CD4-positive, alpha-beta T cell (primary cell): ENCODE data around the gene CBFA2T3. TPM values are rescaled to one million over a fixed set of nuclear protein-coding genes. Genes with fewer than 3 reads are reported as not detected.

Experiments
- ATAC-seq: fragments of 200-7000 bp; cut with Tn5 transposase; one replicate; pipeline ENCODE4 v1.10.0; 2022; ENCODE audit warnings: mild to moderate bottlenecking; ENCODE audit not compliant: poor library complexity
- CTCF ChIA-PET: fragments of 350-600 bp; sonication (Branson Sonifier 250); formaldehyde crosslinking; loops from one replicate; lab custom pipeline; 2021; ENCODE audit warnings: antibody characterized with exemption, inconsistent platforms; lab: Charles Lee
- POLR2A ChIA-PET: fragments of 350-600 bp; sonication (Branson Sonifier 250); formaldehyde crosslinking; loops from one replicate; lab custom pipeline; 2021; ENCODE audit warnings: antibody characterized with exemption, inconsistent platforms; lab: Charles Lee
- DNase-seq, 14 experiments: peaks; one replicate each; pipeline ENCODE4 v3.0.0-alpha.2; 2013 to 2020; ENCODE audit warnings: mixed read lengths in 2 of 14
- H3K27ac ChIP-seq, 2 donors: one replicate each; pipeline versions ENCODE4 v1.5.1 to v1.7.0; 2013; ENCODE audit warnings: low read length in 2 of 2, low read depth in 1 of 2, mild to moderate bottlenecking in 1 of 2
- H3K27me3 ChIP-seq, 2 experiments: 1 replicate in 1 of 2; 2 replicates in 1 of 2; pipeline versions ENCODE4 v1.6.1 to v1.7.0; 2013; ENCODE audit warnings: low read length in 2 of 2, control low read depth in 1 of 2, mild to moderate bottlenecking in 1 of 2, moderate library complexity in 1 of 2; ENCODE audit not compliant: insufficient read depth in 2 of 2, control insufficient read depth in 1 of 2
- H3K36me3 ChIP-seq: one replicate; pipeline ENCODE4 v1.6.1; 2013; ENCODE audit warnings: low read length, control low read depth; ENCODE audit not compliant: insufficient read depth
- H3K4me1 ChIP-seq: one replicate; pipeline ENCODE4 v1.6.1; 2013; ENCODE audit warnings: low read length, control low read depth; ENCODE audit not compliant: insufficient read depth
- H3K4me3 ChIP-seq: one replicate; pipeline ENCODE4 v1.5.1; 2013; ENCODE audit warnings: mild to moderate bottlenecking, low read length, moderate library complexity
- H3K9me3 ChIP-seq, 2 experiments: 1 replicate in 1 of 2; 2 replicates in 1 of 2; pipeline versions ENCODE4 v1.6.1 to v1.7.0; 2013; ENCODE audit warnings: low read length in 2 of 2, mild to moderate bottlenecking in 2 of 2, control low read depth in 1 of 2, moderate library complexity in 1 of 2; ENCODE audit not compliant: control insufficient read depth in 1 of 2, insufficient read depth in 1 of 2
- H3K27ac Mint-ChIP-seq: one replicate; pipeline ENCODE4 v1.8.0; 2020; ENCODE audit warnings: mixed read lengths
- H3K27me3 Mint-ChIP-seq: one replicate; pipeline ENCODE4 v1.8.0; 2021; ENCODE audit warnings: mixed read lengths
- H3K36me3 Mint-ChIP-seq: one replicate; pipeline ENCODE4 v1.8.0; 2021; ENCODE audit warnings: low read depth, mixed read lengths
- H3K4me1 Mint-ChIP-seq: one replicate; pipeline ENCODE4 v1.8.0; 2021; ENCODE audit warnings: low read depth, mixed read lengths
- H3K4me3 Mint-ChIP-seq: one replicate; pipeline ENCODE4 v1.8.0; 2020; ENCODE audit warnings: mild to moderate bottlenecking, mixed read lengths
- H3K9me3 Mint-ChIP-seq: one replicate; pipeline ENCODE4 v1.8.0; 2020; ENCODE audit warnings: mixed read lengths
- intact Hi-C, 2 experiments: fragments of 100-400 bp; cut with DNase I in 1 of 2; cut with micrococcal nuclease in 1 of 2; formaldehyde crosslinking; loops; one replicate each; pipeline versions ENCODE4 v1.15.1 to v1.9.0; 2023 to 2025; cut with DNase I, micrococcal nuclease
- total RNA-seq, 174 experiments: library from RNA in 2 of 174; stranded (reverse) in 2 of 174; gene quantifications; one replicate each; pipeline ENCODE4 v1.2.3 and lab custom pipeline; 2021 to 2026
- TF ChIP-seq, protein P1 (sequence below): fragments of 200-600 bp; IDR thresholded peaks from one replicate; pipeline ENCODE4 v1.8.0; 2022; ENCODE audit warnings: antibody characterized with exemption, mild to moderate bottlenecking

CBFA2T3 gene
- total RNA-seq, 2 experiments from 2014 or later, result 0.80 to 1.6 TPM

DNA sequence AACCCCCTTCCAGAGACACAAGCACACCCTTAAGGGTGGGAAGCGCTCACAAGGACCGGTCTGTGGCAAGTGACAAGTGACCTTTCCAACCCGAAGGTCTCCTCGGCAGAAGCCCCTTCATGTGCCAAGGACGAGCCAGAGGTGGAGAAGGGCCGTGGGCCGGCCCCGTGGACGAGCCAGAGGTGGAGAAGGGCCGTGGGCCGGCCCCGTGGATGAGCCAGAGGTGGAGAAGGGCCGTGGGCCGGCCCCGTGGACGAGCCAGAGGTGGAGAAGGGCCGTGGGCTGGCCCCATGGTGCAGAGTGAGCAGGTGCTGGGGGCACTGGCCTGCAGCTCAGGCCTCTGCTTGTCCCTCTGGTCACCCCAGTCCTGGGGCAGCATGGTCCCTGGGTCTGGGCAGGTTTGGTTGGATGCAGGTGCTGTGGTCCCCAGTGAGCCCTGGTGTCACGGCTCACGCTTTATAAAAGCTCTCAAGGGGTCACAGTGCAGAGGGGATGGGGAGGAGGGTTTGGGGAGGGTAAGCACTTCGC lies 45.6 kb downstream of the CBFA2T3 start:
- Histone ChIP-seq H3K27me3 (peaks cover 10 to 13% of the 10 kb centered on the region in 2 experiments), H3K27ac (no peak overlapping the region), H3K9me3 (peaks cover 0 to 18% of the 10 kb centered on the region in 2 experiments), H3K36me3 (no peaks in the 10 kb centered on the region), H3K4me1 (peaks cover 9% of the 10 kb centered on the region), H3K4me3 (no peak overlapping the region)
- TF ChIP-seq, protein P1, sequence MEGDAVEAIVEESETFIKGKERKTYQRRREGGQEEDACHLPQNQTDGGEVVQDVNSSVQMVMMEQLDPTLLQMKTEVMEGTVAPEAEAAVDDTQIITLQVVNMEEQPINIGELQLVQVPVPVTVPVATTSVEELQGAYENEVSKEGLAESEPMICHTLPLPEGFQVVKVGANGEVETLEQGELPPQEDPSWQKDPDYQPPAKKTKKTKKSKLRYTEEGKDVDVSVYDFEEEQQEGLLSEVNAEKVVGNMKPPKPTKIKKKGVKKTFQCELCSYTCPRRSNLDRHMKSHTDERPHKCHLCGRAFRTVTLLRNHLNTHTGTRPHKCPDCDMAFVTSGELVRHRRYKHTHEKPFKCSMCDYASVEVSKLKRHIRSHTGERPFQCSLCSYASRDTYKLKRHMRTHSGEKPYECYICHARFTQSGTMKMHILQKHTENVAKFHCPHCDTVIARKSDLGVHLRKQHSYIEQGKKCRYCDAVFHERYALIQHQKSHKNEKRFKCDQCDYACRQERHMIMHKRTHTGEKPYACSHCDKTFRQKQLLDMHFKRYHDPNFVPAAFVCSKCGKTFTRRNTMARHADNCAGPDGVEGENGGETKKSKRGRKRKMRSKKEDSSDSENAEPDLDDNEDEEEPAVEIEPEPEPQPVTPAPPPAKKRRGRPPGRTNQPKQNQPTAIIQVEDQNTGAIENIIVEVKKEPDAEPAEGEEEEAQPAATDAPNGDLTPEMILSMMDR, result no peak
- Mint-ChIP-seq H3K36me3 (no peaks in the 10 kb centered on the region), H3K27ac (no peak overlapping the region), H3K4me1 (no peaks in the 10 kb centered on the region), H3K27me3 (peaks cover 5% of the 10 kb centered on the region), H3K9me3 (no peaks in the 10 kb centered on the region), H3K4me3 (no peak overlapping the region)
- CTCF ChIA-PET, result no interaction called here
- DNase-seq (no peak), ATAC-seq (no peak)
- POLR2A ChIA-PET, result no interaction called here
- intact Hi-C loops, result no loop called here

DNA sequence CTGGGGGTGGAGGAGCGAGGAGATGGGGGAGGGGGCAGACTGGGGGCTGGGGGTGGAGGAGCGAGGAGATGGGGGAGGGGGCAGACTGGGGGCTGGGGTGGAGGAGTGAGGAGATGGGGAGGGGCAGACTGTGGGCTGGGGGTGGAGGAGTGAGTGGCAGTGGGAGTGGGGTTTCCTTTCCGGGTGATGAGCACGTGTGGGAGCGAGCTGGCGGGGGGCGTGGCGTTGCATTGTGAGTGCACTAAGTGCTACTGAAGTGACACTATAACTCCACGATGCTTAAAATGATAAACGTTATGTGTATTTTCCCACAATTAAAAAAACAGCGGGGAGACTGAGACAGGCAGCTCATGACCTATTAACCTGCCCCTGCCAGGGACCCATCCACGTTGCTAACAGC lies 46.3 kb downstream of the CBFA2T3 start:
- POLR2A ChIA-PET, result no interaction called here
- Mint-ChIP-seq H3K27me3 (no peaks in the 10 kb centered on the region), H3K4me3 (no peak overlapping the region), H3K27ac (no peak overlapping the region), H3K36me3 (no peaks in the 10 kb centered on the region), H3K4me1 (no peaks in the 10 kb centered on the region), H3K9me3 (no peaks in the 10 kb centered on the region)
- Histone ChIP-seq H3K27me3 (peaks cover 3 to 6% of the 10 kb centered on the region in 2 experiments), H3K9me3 (peaks cover 0 to 11% of the 10 kb centered on the region in 2 experiments), H3K4me1 (peaks cover 1% of the 10 kb centered on the region), H3K36me3 (no peaks in the 10 kb centered on the region), H3K27ac (no peak overlapping the region), H3K4me3 (no peak overlapping the region)
- CTCF ChIA-PET, result no interaction called here
- ATAC-seq, result no peak
- intact Hi-C loops, result no loop called here
- TF ChIP-seq, protein P1, result no peak
- no peak for DNase-seq

DNA sequence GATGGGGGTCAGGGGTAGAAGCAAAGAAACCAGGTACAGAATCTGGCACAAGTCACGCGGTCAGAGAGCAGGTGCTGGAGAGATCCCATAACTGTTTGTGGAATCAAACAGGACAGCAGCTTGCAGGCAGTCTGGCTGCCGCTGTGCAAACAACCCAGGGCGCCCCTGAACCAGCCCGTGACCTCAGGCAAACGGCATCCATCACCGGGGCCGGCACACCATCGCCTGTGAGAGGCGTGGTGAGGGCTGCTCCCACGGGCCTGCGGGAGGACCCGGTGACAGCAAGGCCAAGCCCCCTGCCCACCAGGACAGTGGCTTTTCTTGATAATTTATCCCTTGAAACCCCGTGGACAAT lies 47.9 kb downstream of the CBFA2T3 start:
- CTCF ChIA-PET, result interaction anchor here (0.6 kb wide), 1 partner anchor 446 kb away, joined by 3 read pairs; no protein-coding TSS in a partner anchor

More for the DNA sequence above, 47.9 kb downstream of the CBFA2T3 start:
- H3K27me3 Mint-ChIP-seq, result no peaks in the 10 kb centered on the region
- Histone ChIP-seq H3K4me1 (no peaks in the 10 kb centered on the region), H3K27ac (no peak overlapping the region), H3K9me3 (peaks cover 0 to 3% of the 10 kb centered on the region in 2 experiments), H3K27me3 (no peaks in the 10 kb centered on the region), H3K4me3 (no peak overlapping the region), H3K36me3 (no peaks in the 10 kb centered on the region)
- H3K27ac Mint-ChIP-seq, result no peak overlapping the region
- no peaks in the 10 kb centered on the region for H3K36me3 Mint-ChIP-seq
- no peak overlapping the region for H3K4me3 Mint-ChIP-seq
- TF ChIP-seq, protein P1, result no peak
- ATAC-seq, result no peak
- intact Hi-C loops, result no loop called here
- H3K9me3 Mint-ChIP-seq, result no peaks in the 10 kb centered on the region
- no peak for DNase-seq
- no peaks in the 10 kb centered on the region for H3K4me1 Mint-ChIP-seq
- POLR2A ChIA-PET, result no interaction called here
